H1 (cell line): ENCODE measurements around the gene RAB3C. TPM values are rescaled to one million over a fixed set of nuclear protein-coding genes. Genes with fewer than 3 reads are reported as not detected.

Source experiments
- CTCF ChIA-PET: fragments of 300-600 bp; sonication (Branson Sonifier 250); formaldehyde crosslinking; loops from one replicate; lab custom pipeline; 2021; ENCODE audit not compliant: partially characterized antibody; lab: Charles Lee
- POLR2A ChIA-PET: fragments of 300-600 bp; sonication (Branson Sonifier 250); formaldehyde crosslinking; loops from one replicate; lab custom pipeline; 2021; ENCODE audit warnings: inconsistent platforms; ENCODE audit not compliant: partially characterized antibody; lab: Charles Lee
- DNase-seq, 2 experiments: peaks; one replicate each; pipeline versions ENCODE4 v3.0.0 to v3.0.0-alpha.2; 2010 to 2022; ENCODE audit warnings: low spot score in 2 of 2, low read depth in 1 of 2, mixed read lengths in 1 of 2
- FAIRE-seq: peaks from 2 replicates; lab custom pipeline; 2011; peaks lifted over from hg19 to GRCh38; lab: Jason Lieb, UNC
- H2AFZ ChIP-seq: 2 replicates; pipeline ENCODE4 v1.8.1; 2012; ENCODE audit warnings: low read length, inconsistent platforms
- H2AK5ac ChIP-seq: 2 replicates; pipeline ENCODE4 v1.6.1; 2013; ENCODE audit warnings: low read depth, low read length
- H2BK120ac ChIP-seq: replicated peaks from 2 replicates; pipeline ENCODE3; 2013; ENCODE audit warnings: low read depth, low read length, inconsistent platforms
- H2BK12ac ChIP-seq: 2 replicates; pipeline ENCODE4 v1.6.1; 2013; ENCODE audit warnings: low read depth, low read length
- H2BK15ac ChIP-seq: 2 replicates; pipeline ENCODE4 v1.6.1; 2013; ENCODE audit warnings: low read length
- H2BK20ac ChIP-seq: 2 replicates; pipeline ENCODE4 v1.6.1; 2013; ENCODE audit warnings: low read length
- H2BK5ac ChIP-seq: 2 replicates; pipeline ENCODE4 v1.6.1; 2013; ENCODE audit warnings: low read depth, low read length
- H3K14ac ChIP-seq: 2 replicates; pipeline ENCODE4 v1.6.1; 2013; ENCODE audit warnings: inconsistent platforms; ENCODE audit not compliant: insufficient read length
- H3K18ac ChIP-seq: 2 replicates; pipeline ENCODE4 v1.6.1; 2013; ENCODE audit warnings: low read length; ENCODE audit errors: extremely low read depth
- H3K23ac ChIP-seq: 2 replicates; pipeline ENCODE4 v1.6.1; 2013; ENCODE audit warnings: inconsistent platforms; ENCODE audit not compliant: insufficient read length
- H3K23me2 ChIP-seq: 2 replicates; pipeline ENCODE4 v1.6.1; 2013; ENCODE audit warnings: low read depth, low read length
- H3K27ac ChIP-seq: 2 replicates; pipeline ENCODE4 v1.6.1; 2011; ENCODE audit warnings: low read depth, low read length, inconsistent platforms
- H3K27me3 ChIP-seq, 4 experiments: replicated peaks in 1 of 4; 1 replicate in 1 of 4; 2 replicates in 3 of 4; pipeline versions ENCODE4 v1.6.1 to v1.8.1; 2011 to 2013; ENCODE audit warnings: low read length in 3 of 4, mild to moderate bottlenecking in 3 of 4, inconsistent platforms in 2 of 4, mixed read lengths in 2 of 4, moderate library complexity in 1 of 4; ENCODE audit not compliant: control insufficient read depth in 3 of 4, insufficient read depth in 3 of 4; ENCODE audit errors: extremely low read depth in 1 of 4
- H3K36me3 ChIP-seq, 4 experiments: 2 replicates each; pipeline versions ENCODE4 v1.6.1 to v1.8.1; 2011 to 2013; ENCODE audit warnings: mild to moderate bottlenecking in 4 of 4, low read length in 3 of 4, moderate library complexity in 2 of 4, control low read depth in 1 of 4, inconsistent platforms in 1 of 4; ENCODE audit not compliant: insufficient read depth in 4 of 4, control insufficient read depth in 2 of 4
- H3K4ac ChIP-seq: replicated peaks from 2 replicates; pipeline ENCODE3; 2013; ENCODE audit warnings: low read length, low read depth, mixed read lengths, inconsistent platforms; ENCODE audit not compliant: insufficient read length
- H3K4me1 ChIP-seq, 4 experiments: replicated peaks in 1 of 4; 1 replicate in 1 of 4; 2 replicates in 3 of 4; pipeline versions ENCODE4 v1.6.1 to v1.8.1; 2011 to 2013; ENCODE audit warnings: low read length in 3 of 4, inconsistent platforms in 2 of 4, mixed read lengths in 1 of 4; ENCODE audit not compliant: insufficient read depth in 4 of 4, control insufficient read depth in 3 of 4
- H3K4me2 ChIP-seq, 2 experiments: 2 replicates each; pipeline versions ENCODE4 v1.6.1 to v1.8.1; 2011 to 2013; ENCODE audit warnings: low read depth in 2 of 2, low read length in 2 of 2, control low read depth in 1 of 2, inconsistent platforms in 1 of 2, mild to moderate bottlenecking in 1 of 2; ENCODE audit not compliant: insufficient read depth in 1 of 2
- H3K4me3 ChIP-seq, 4 experiments: fragments of 200-600, 300-600 bp in 1 of 4; sonication (generic), shearing (Covaris generic), sonication (Bioruptor Twin) in 1 of 4; 2 replicates each; pipeline versions ENCODE4 v1.5.1 to v1.8.1; 2011 to 2016; ENCODE audit warnings: low read length in 4 of 4, low read depth in 3 of 4, control low read depth in 2 of 4, inconsistent platforms in 2 of 4, mild to moderate bottlenecking in 2 of 4, mixed read lengths in 1 of 4, moderate library complexity in 1 of 4; ENCODE audit not compliant: insufficient read depth in 2 of 4; ENCODE audit errors: extremely low read depth in 1 of 4
- H3K56ac ChIP-seq: replicated peaks from 2 replicates; pipeline ENCODE3; 2013; ENCODE audit warnings: low read depth, mild to moderate bottlenecking, mixed read lengths, low read length, inconsistent platforms; ENCODE audit not compliant: insufficient read length
- H3K79me1 ChIP-seq: 2 replicates; pipeline ENCODE4 v1.6.1; 2013; ENCODE audit warnings: low read depth, low read length, control low read depth
- H3K79me2 ChIP-seq, 2 experiments: 2 replicates each; pipeline versions ENCODE4 v1.6.1 to v1.8.1; 2012 to 2013; ENCODE audit warnings: low read length in 2 of 2, mild to moderate bottlenecking in 2 of 2, inconsistent platforms in 1 of 2; ENCODE audit not compliant: insufficient read depth in 2 of 2, control insufficient read depth in 1 of 2
- H3K9ac ChIP-seq, 4 experiments: replicated peaks in 1 of 4; 1 replicate in 1 of 4; 2 replicates in 3 of 4; pipeline versions ENCODE4 v1.6.1 to v1.8.1; 2011 to 2013; ENCODE audit warnings: low read depth in 3 of 4, low read length in 3 of 4, control low read depth in 2 of 4, mild to moderate bottlenecking in 2 of 4, moderate library complexity in 2 of 4, inconsistent platforms in 1 of 4; ENCODE audit errors: extremely low read depth in 1 of 4
- H3K9me3 ChIP-seq, 2 experiments: 2 replicates each; pipeline versions ENCODE4 v1.6.1 to v1.8.1; 2012 to 2013; ENCODE audit warnings: mild to moderate bottlenecking in 2 of 2, moderate library complexity in 2 of 2, control low read depth in 1 of 2, inconsistent platforms in 1 of 2, low read depth in 1 of 2, low read length in 1 of 2, mixed read lengths in 1 of 2; ENCODE audit not compliant: insufficient read depth in 2 of 2
- H4K20me1 ChIP-seq, 2 experiments: replicated peaks in 1 of 2; 2 replicates each; pipeline versions ENCODE3 to v1.8.1; 2011 to 2013; ENCODE audit warnings: inconsistent platforms in 2 of 2, low read length in 2 of 2, mild to moderate bottlenecking in 1 of 2; ENCODE audit not compliant: insufficient read depth in 2 of 2, control insufficient read depth in 1 of 2
- H4K5ac ChIP-seq: 2 replicates; pipeline ENCODE4 v1.6.1; 2013; ENCODE audit warnings: low read length, low read depth, mixed read lengths, inconsistent platforms; ENCODE audit not compliant: insufficient read length
- H4K8ac ChIP-seq: 2 replicates; pipeline ENCODE4 v1.8.0; 2013; ENCODE audit warnings: mild to moderate bottlenecking, moderate library complexity, low read length, inconsistent platforms; ENCODE audit not compliant: insufficient read depth; ENCODE audit errors: extremely low read depth
- H4K91ac ChIP-seq: replicated peaks from 2 replicates; pipeline ENCODE3; 2013; ENCODE audit warnings: low read length, mixed read lengths, inconsistent platforms; ENCODE audit not compliant: insufficient read length
- ASH2L ChIP-seq: fragments of 200-600, 300-600 bp; sonication (generic); IDR thresholded peaks from one replicate; pipeline ENCODE4 v1.7.1; 2017; ENCODE audit warnings: low read length
- HDAC6 ChIP-seq: IDR thresholded peaks from one replicate; pipeline ENCODE4 v1.7.1; 2012; ENCODE audit warnings: low read depth, mild to moderate bottlenecking, inconsistent platforms, low read length, moderate library complexity
- KDM5A ChIP-seq: fragments of 200-600 bp; IDR thresholded peaks from 2 replicates; pipeline ENCODE4 v1.7.1; 2012; ENCODE audit warnings: mild to moderate bottlenecking, low read length, inconsistent platforms, mixed read lengths
- MAX ChIP-seq: IDR thresholded peaks from 2 replicates; pipeline ENCODE4 v1.6.1; 2012; ENCODE audit warnings: inconsistent platforms
- SIX5 ChIP-seq: IDR thresholded peaks from 2 replicates; pipeline ENCODE4 v1.6.1; 2011; ENCODE audit warnings: mild to moderate bottlenecking, low read depth, low read length
- SP4 ChIP-seq: IDR thresholded peaks from 2 replicates; pipeline ENCODE4 v1.6.1; 2012; ENCODE audit warnings: low read length, inconsistent platforms
- TAF1 ChIP-seq: IDR thresholded peaks from 2 replicates; pipeline ENCODE4 v1.6.1; 2011; ENCODE audit warnings: mild to moderate bottlenecking, low read depth, low read length
- TAF7 ChIP-seq: optimal IDR thresholded peaks from 2 replicates; pipeline ENCODE3; 2011; ENCODE audit warnings: low read depth, mild to moderate bottlenecking, inconsistent platforms, low read length, moderate library complexity, borderline replicate concordance
- WGBS, 2 experiments: shearing (Covaris generic) in 1 of 2; methylation state at CpG; one replicate each; pipeline versions ENCODE4 v1.1.6 to v1.1.7; 2013 to 2015; ENCODE audit warnings: low lambda C conversion rate in 2 of 2, mixed read lengths in 2 of 2, inconsistent platforms in 1 of 2, low coverage in 1 of 2, missing lambda C conversion rate in 1 of 2; ENCODE audit not compliant: insufficient replicate concordance in 2 of 2, insufficient coverage in 1 of 2, insufficient read length in 1 of 2; ENCODE audit errors: extremely low coverage in 1 of 2, missing lambda C conversion rate in 1 of 2; 5-methylcytosine and 5-hydroxymethylcytosine counted together
- polyA plus RNA-seq, 7 experiments: library from polyadenylated mRNA; depleted of rRNA in 3 of 7; stranded (reverse) in 5 of 7; unstranded in 2 of 7; fragments of >200 nt in 5 of 7; fragments of 200-250 nt in 2 of 7; gene quantifications; 1 replicate in 5 of 7; 2 replicates in 1 of 7; 4 replicates in 1 of 7; pipeline versions ENCODE4 v1.2.1 to v1.2.3, GENCODE V29; 2011 to 2013; ENCODE audit warnings: missing spikeins in 2 of 7, mixed read lengths in 2 of 7
- total RNA-seq: library from RNA; stranded (reverse); fragmentation: NEBNext Ultra II Directional; extraction: Animal tissue kit (Norgen Biotek cat#: 25700); gene quantifications from 2 replicates; pipeline ENCODE4 v1.2.1, GENCODE V29; 2021

The RAB3C gene
- total and polyA plus RNA-seq, 2 of the 8 experiments (the other 6 are each of a cell fraction or from before 2014, with no cell fraction given): 14.7 to 18.3 TPM

GRCh38 chr5:58699762-58700118, 116.9 kb downstream of the RAB3C start:
- Histone ChIP-seq H2AFZ (no peak overlapping the region), H3K23ac (no peak overlapping the region), H4K20me1 (no peaks in the 10 kb centered on the region), H3K18ac (no peak overlapping the region), H2BK20ac (no peak overlapping the region), H3K14ac (no peak overlapping the region), H3K4me1 (no peaks in the 10 kb centered on the region), H3K4me2 (no peak overlapping the region), H2AK5ac (no peak overlapping the region), H2BK5ac (no peak overlapping the region), H4K91ac (no peak overlapping the region), H4K8ac (no peak overlapping the region), H3K4me3 (no peak overlapping the region), H4K5ac (no peak overlapping the region), H3K79me1 (no peaks in the 10 kb centered on the region), H3K79me2 (no peaks in the 10 kb centered on the region), H3K56ac (no peak overlapping the region), H3K9ac (no peak overlapping the region), H3K4ac (no peak overlapping the region), H2BK120ac (no peak overlapping the region), H2BK12ac (no peak overlapping the region), H3K27ac (no peak overlapping the region), H3K9me3 (peaks cover 7% of the 10 kb centered on the region in 2 experiments; a peak in 2 of 4 replicates), H3K27me3 (peaks cover 0 to 2% (median 0%) of the 10 kb centered on the region in 4 experiments; a peak in 1 of 7 replicates), H3K23me2 (no peaks in the 10 kb centered on the region), H2BK15ac (no peak overlapping the region), H3K36me3 (no peaks in the 10 kb centered on the region)
- POLR2A ChIA-PET: no interaction called here
- FAIRE-seq (no peak), DNase-seq (no peak)
- 88% methylated on average over 6 of the region's 6 CpGs; no CpG with 5 or more reads in 1 of the 2 experiments for whole genome bisulfite sequencing, 2 experiments
- CTCF ChIA-PET: no interaction called here
- TF ChIP-seq KDM5A: no peak
- TF ChIP-seq SIX5: no peak
- no peak for TF ChIP-seq HDAC6
- TF ChIP-seq ASH2L: no peak
- TF ChIP-seq SP4: no peak
- no peak for TF ChIP-seq TAF7
- TF ChIP-seq MAX: no peak
- no peak for TF ChIP-seq TAF1
